Neural cell (in vitro differentiated cells): ENCODE results near the gene ORC6. TPM values are rescaled to one million over a fixed set of nuclear protein-coding genes. Genes with fewer than 3 reads are reported as not detected.

Experiments
- H2AFZ ChIP-seq: fragments of 200-600, 300-800 bp; sonication (generic), shearing (Covaris generic); 2 replicates; pipeline ENCODE4 v1.6.0; 2014; ENCODE audit warnings: low read depth, mild to moderate bottlenecking, antibody characterized with exemption, low read length, moderate library complexity
- H3F3A ChIP-seq: fragments of 200-600 bp; shearing (Covaris generic); 2 replicates; pipeline ENCODE4 v1.6.1; 2016; ENCODE audit warnings: mild to moderate bottlenecking, moderate library complexity, mixed read lengths, antibody characterized with exemption, low read length; ENCODE audit not compliant: insufficient read depth, poor library complexity, severe bottlenecking
- H3K27ac ChIP-seq: fragments of 200-600, 300-800 bp; sonication (generic), shearing (Covaris generic); 2 replicates; pipeline ENCODE4 v1.5.1; 2014; ENCODE audit warnings: mild to moderate bottlenecking, low read length, moderate library complexity
- H3K27me3 ChIP-seq: fragments of 300-800, 200-600 bp; sonication (generic), shearing (Covaris generic); 2 replicates; pipeline ENCODE4 v1.6.0; 2014; ENCODE audit warnings: mild to moderate bottlenecking, low read depth, low read length, moderate library complexity; ENCODE audit not compliant: insufficient read depth
- H3K36me3 ChIP-seq: fragments of 300-800, 200-600 bp; sonication (generic), shearing (Covaris generic); 2 replicates; pipeline ENCODE4 v1.5.1; 2014; ENCODE audit warnings: mild to moderate bottlenecking, antibody characterized with exemption, low read length, moderate library complexity; ENCODE audit not compliant: insufficient read depth
- H3K4me2 ChIP-seq: fragments of 300-800, 200-600 bp; sonication (generic), shearing (Covaris generic); 2 replicates; pipeline ENCODE4 v1.6.0; 2014; ENCODE audit warnings: mild to moderate bottlenecking, low read length
- H3K4me3 ChIP-seq: fragments of 300-800, 200-600 bp; sonication (generic), shearing (Covaris generic); 2 replicates; pipeline ENCODE4 v1.5.1; 2014; ENCODE audit warnings: mild to moderate bottlenecking, low read length, moderate library complexity
- H3K79me2 ChIP-seq: fragments of 200-600 bp; shearing (Covaris generic); replicated peaks from 2 replicates; pipeline ENCODE4 v1.6.0; 2014; ENCODE audit warnings: mild to moderate bottlenecking, low read length, moderate library complexity; ENCODE audit not compliant: insufficient read depth
- H3K9ac ChIP-seq: fragments of 300-800, 200-600 bp; sonication (generic), shearing (Covaris generic); 2 replicates; pipeline ENCODE4 v1.6.1; 2016; ENCODE audit warnings: mild to moderate bottlenecking, low read length, mixed read lengths
- H3K9me2 ChIP-seq: fragments of 200-600 bp; shearing (Covaris generic); 2 replicates; pipeline ENCODE4 v1.6.1; 2016; ENCODE audit warnings: mild to moderate bottlenecking, low read length, mixed read lengths; ENCODE audit not compliant: insufficient read depth
- H3K9me3 ChIP-seq: fragments of 200-600, 300-800 bp; sonication (generic), shearing (Covaris generic); 2 replicates; pipeline ENCODE4 v1.6.1; 2016; ENCODE audit warnings: mild to moderate bottlenecking, mixed run types, low read length, moderate library complexity, mixed read lengths
- H4K20me1 ChIP-seq: fragments of 200-600 bp; shearing (Covaris generic); 2 replicates; pipeline ENCODE4 v1.6.1; 2016; ENCODE audit warnings: mild to moderate bottlenecking, mixed run types; ENCODE audit not compliant: insufficient read depth
- CTCF ChIP-seq: fragments of 450-650 bp; IDR thresholded peaks from 2 replicates; pipeline ENCODE4 v1.5.1; 2014; ENCODE audit warnings: antibody characterized with exemption, mild to moderate bottlenecking, moderate library complexity; ENCODE audit not compliant: poor library complexity, severe bottlenecking
- EP300 ChIP-seq: fragments of 450-650 bp; conservative IDR thresholded peaks from 2 replicates; pipeline ENCODE4 v1.6.1; 2014; ENCODE audit warnings: antibody characterized with exemption, mild to moderate bottlenecking, moderate library complexity; ENCODE audit not compliant: poor library complexity, severe bottlenecking
- EZH2 ChIP-seq: fragments of 200-600, 300-800 bp; shearing (Covaris generic), sonication (generic); IDR thresholded peaks from 2 replicates; pipeline ENCODE4 v1.6.1; 2014; ENCODE audit warnings: antibody characterized with exemption, low read length, borderline replicate concordance, mild to moderate bottlenecking; ENCODE audit not compliant: insufficient read depth, poor library complexity, severe bottlenecking
- MXI1 ChIP-seq: fragments of 450-650 bp; conservative IDR thresholded peaks from 2 replicates; pipeline ENCODE4 v1.6.1; 2014; ENCODE audit warnings: antibody characterized with exemption, mild to moderate bottlenecking; ENCODE audit not compliant: poor library complexity, severe bottlenecking
- POLR2AphosphoS5 ChIP-seq: IDR thresholded peaks from 2 replicates; pipeline ENCODE4 v1.6.1; 2012
- RAD21 ChIP-seq: fragments of 450-650 bp; conservative IDR thresholded peaks from 2 replicates; pipeline ENCODE4 v1.6.1; 2014; ENCODE audit warnings: antibody characterized with exemption, mild to moderate bottlenecking, moderate library complexity
- REST ChIP-seq: IDR thresholded peaks from 2 replicates; pipeline ENCODE4 v1.6.1; 2012; ENCODE audit warnings: borderline replicate concordance
- SMC3 ChIP-seq: fragments of 450-650 bp; conservative IDR thresholded peaks from 2 replicates; pipeline ENCODE4 v1.6.1; 2014; ENCODE audit warnings: antibody characterized with exemption, mild to moderate bottlenecking, moderate library complexity; ENCODE audit not compliant: poor library complexity
- TAF1 ChIP-seq: IDR thresholded peaks from 2 replicates; pipeline ENCODE4 v1.6.1; 2012; ENCODE audit warnings: low read depth
- polyA plus RNA-seq: library from polyadenylated mRNA; depleted of rRNA; stranded (reverse); fragments of >200 nt; gene quantifications from 2 replicates; pipeline ENCODE4 v1.2.3, GENCODE V29; 2014

Gene ORC6
- polyA plus RNA-seq, 1 donor from 2014 or later = 26.8 TPM

- Histone ChIP-seq H3F3A (no peaks in the 10 kb centered on the region), H3K9ac (peak overlapping the region; percentile 92), H3K27me3 (no peaks in the 10 kb centered on the region), H3K36me3 (no peaks in the 10 kb centered on the region), H4K20me1 (no peaks in the 10 kb centered on the region), H2AFZ (peak overlapping the region; percentile 92), H3K9me3 (no peaks in the 10 kb centered on the region), H3K4me2 (peak overlapping the region; percentile 76), H3K9me2 (no peaks in the 10 kb centered on the region), H3K79me2 (peaks cover 66% of the 10 kb centered on the region), H3K27ac (peak overlapping the region; percentile 90), H3K4me3 (peak overlapping the region; percentile 77)
- TF ChIP-seq EZH2 (no peak), RAD21 (no peak), SMC3 (no peak), CTCF (no peak), MXI1 (no peak), EP300 (no peak), TAF1 (no peak), POLR2AphosphoS5 (no peak)
Observed at GRCh38 chr16:46688101-46688653, 1.3 kb upstream of the ORC6 start.

- H2AFZ ChIP-seq = peak within 1 kb of the TSS; percentile 92
Observed at GRCh38 chr16:46688654-46689364, 650 bp upstream of the ORC6 start, which contains the start of gene VPS35. TSS of gene VPS35 (minus strand) at chr16:46689178. CDS start at chr16:46689133, 45 bp downstream.

More at GRCh38 chr16:46688654-46689364, 650 bp upstream of the ORC6 start, which contains the start of gene VPS35:
- Histone ChIP-seq H3F3A (no peaks in the 10 kb centered on the region), H3K4me2 (peak within 1 kb of the TSS; percentile 97), H3K27ac (peak within 1 kb of the TSS; percentile 90), H3K27me3 (no peaks in the 10 kb centered on the region), H3K9me3 (no peaks in the 10 kb centered on the region), H3K36me3 (no peaks in the 10 kb centered on the region), H3K4me3 (peak within 1 kb of the TSS; percentile 77), H3K9ac (peak within 1 kb of the TSS; percentile 92), H3K9me2 (no peaks in the 10 kb centered on the region), H4K20me1 (no peaks in the 10 kb centered on the region), H3K79me2 (peaks cover 67% of the 10 kb centered on the region)
- TF ChIP-seq REST (peak; percentile 83), EP300 (no peak), SMC3 (no peak), TAF1 (no peak), CTCF (peak; percentile 65), POLR2AphosphoS5 (peak; percentile 97), EZH2 (no peak), RAD21 (peak; percentile 9), MXI1 (peak; percentile 66)
